HUES64 (cell line): Measurements from ENCODE around the gene SOX4.

ENCODE experiments used
- H3K27ac ChIP-seq: 2 replicates; pipeline ENCODE4 v1.7.0; 2013; ENCODE audit warnings: low read depth, low read length, inconsistent platforms
- H3K27me3 ChIP-seq: 2 replicates; pipeline ENCODE4 v1.6.1; 2013; ENCODE audit warnings: mild to moderate bottlenecking, low read length; ENCODE audit not compliant: insufficient read depth
- H3K36me3 ChIP-seq: 2 replicates; pipeline ENCODE4 v1.6.1; 2013; ENCODE audit warnings: mild to moderate bottlenecking, low read length; ENCODE audit not compliant: insufficient read depth
- H3K4me1 ChIP-seq: 2 replicates; pipeline ENCODE4 v1.6.1; 2013; ENCODE audit warnings: mild to moderate bottlenecking, low read length, moderate library complexity; ENCODE audit not compliant: insufficient read depth
- H3K4me3 ChIP-seq: 2 replicates; pipeline ENCODE4 v1.5.1; 2013; ENCODE audit warnings: mild to moderate bottlenecking, low read length, moderate library complexity
- H3K9ac ChIP-seq: 2 replicates; pipeline ENCODE4 v1.6.1; 2013; ENCODE audit warnings: mild to moderate bottlenecking, low read depth, low read length
- H3K9me3 ChIP-seq: 2 replicates; pipeline ENCODE4 v1.6.1; 2013; ENCODE audit warnings: low read depth, low read length; ENCODE audit not compliant: insufficient read depth
- WGBS: fragments of 150-250, 120-280 bp; methylation state at CpG from one replicate; pipeline ENCODE4 v1.1.7; 2013; ENCODE audit warnings: missing lambda C conversion rate; 5-methylcytosine and 5-hydroxymethylcytosine counted together

Gene SOX4

GRCh38 chr6:21593927-21594415 lies 420 bp downstream of the SOX4 start:
- H3K9me3 ChIP-seq, result no peaks in the 10 kb centered on the region
- H3K4me1 ChIP-seq, result peaks cover 26% of the 10 kb centered on the region
- H3K4me3 ChIP-seq, result peak overlapping the region; percentile 88
- peak overlapping the region; percentile 93 for H3K9ac ChIP-seq
- H3K27me3 ChIP-seq, result no peaks in the 10 kb centered on the region
- under 1% methylated on average over 16 of the region's 19 CpGs for WGBS
- H3K36me3 ChIP-seq, result peaks cover 32% of the 10 kb centered on the region
- peak overlapping the region; percentile 67 for H3K27ac ChIP-seq

GRCh38 chr6:21594416-21595281 lies 1.1 kb downstream of the SOX4 start:
- H3K9ac ChIP-seq, result peak overlapping the region; percentile 93
- peak overlapping the region; percentile 88 for H3K4me3 ChIP-seq
- H3K9me3 ChIP-seq, result no peaks in the 10 kb centered on the region
- peak overlapping the region; percentile 67 for H3K27ac ChIP-seq
- peaks cover 29% of the 10 kb centered on the region for H3K4me1 ChIP-seq
- under 1% methylated on average over 112 of the region's 112 CpGs for WGBS
- no peaks in the 10 kb centered on the region for H3K27me3 ChIP-seq
- peaks cover 39% of the 10 kb centered on the region for H3K36me3 ChIP-seq

GRCh38 chr6:21595285-21596144 lies 2.0 kb downstream of the SOX4 start:
- WGBS, result under 1% methylated on average over 108 of the region's 108 CpGs
- H3K27ac ChIP-seq, result peak overlapping the region; percentile 60
- no peaks in the 10 kb centered on the region for H3K27me3 ChIP-seq
- H3K36me3 ChIP-seq, result peaks cover 41% of the 10 kb centered on the region
- H3K9me3 ChIP-seq, result no peaks in the 10 kb centered on the region
- peaks cover 32% of the 10 kb centered on the region for H3K4me1 ChIP-seq
- peak overlapping the region; percentile 88 for H3K4me3 ChIP-seq
- peak overlapping the region; percentile 93 for H3K9ac ChIP-seq

- peak overlapping the region; percentile 60 for H3K27ac ChIP-seq
- H3K9me3 ChIP-seq, result no peaks in the 10 kb centered on the region
- peaks cover 41% of the 10 kb centered on the region for H3K36me3 ChIP-seq
- no peaks in the 10 kb centered on the region for H3K27me3 ChIP-seq
- peak overlapping the region; percentile 88 for H3K4me3 ChIP-seq
- peaks cover 32% of the 10 kb centered on the region for H3K4me1 ChIP-seq
- H3K9ac ChIP-seq, result peak overlapping the region; percentile 93
- under 1% methylated on average over 40 of the region's 43 CpGs for WGBS
Measured at GRCh38 chr6:21596145-21596948, 2.8 kb downstream of the SOX4 start.

- peak overlapping the region; percentile 88 for H3K4me3 ChIP-seq
- 0% methylated on average over 7 of the region's 14 CpGs for WGBS
- H3K4me1 ChIP-seq, result peaks cover 32% of the 10 kb centered on the region
- H3K9ac ChIP-seq, result peak overlapping the region; percentile 93
- no peaks in the 10 kb centered on the region for H3K9me3 ChIP-seq
- H3K27ac ChIP-seq, result peak overlapping the region; percentile 89
- no peaks in the 10 kb centered on the region for H3K27me3 ChIP-seq
- H3K36me3 ChIP-seq, result peaks cover 41% of the 10 kb centered on the region
Measured at GRCh38 chr6:21596949-21597682, 3.6 kb downstream of the SOX4 start.

GRCh38 chr6:21597801-21598673 lies 4.5 kb downstream of the SOX4 start:
- whole genome bisulfite sequencing, result 8% methylated on average over 13 of the region's 14 CpGs
- peak overlapping the region; percentile 89 for H3K27ac ChIP-seq
- peaks cover 41% of the 10 kb centered on the region for H3K36me3 ChIP-seq
- H3K4me1 ChIP-seq, result peaks cover 27% of the 10 kb centered on the region
- H3K9ac ChIP-seq, result peak overlapping the region; percentile 93
- H3K27me3 ChIP-seq, result no peaks in the 10 kb centered on the region
- peak overlapping the region; percentile 88 for H3K4me3 ChIP-seq
- H3K9me3 ChIP-seq, result no peaks in the 10 kb centered on the region

GRCh38 chr6:21598674-21599023 lies 5.1 kb downstream of the SOX4 start:
- Histone ChIP-seq H3K4me3 (peak overlapping the region; percentile 88), H3K27ac (peak overlapping the region; percentile 89), H3K4me1 (peaks cover 24% of the 10 kb centered on the region), H3K36me3 (peaks cover 41% of the 10 kb centered on the region), H3K9ac (peak overlapping the region; percentile 93), H3K27me3 (no peaks in the 10 kb centered on the region), H3K9me3 (no peaks in the 10 kb centered on the region)
- WGBS, result 19% methylated on average over 3 of the region's 3 CpGs

GRCh38 chr6:21599051-21599696 lies 5.6 kb downstream of the SOX4 start:
- Histone ChIP-seq H3K27me3 (no peaks in the 10 kb centered on the region), H3K9me3 (no peaks in the 10 kb centered on the region), H3K4me1 (peaks cover 24% of the 10 kb centered on the region), H3K36me3 (peaks cover 41% of the 10 kb centered on the region), H3K4me3 (peak overlapping the region; percentile 88), H3K27ac (peak overlapping the region; percentile 89), H3K9ac (peak overlapping the region; percentile 93)
- WGBS, result 11% methylated on average over 2 of the region's 3 CpGs

- WGBS, result 97% methylated on average over 9 of the region's 9 CpGs
- Histone ChIP-seq H3K9ac (no peak overlapping the region), H3K27me3 (no peaks in the 10 kb centered on the region), H3K36me3 (peaks cover 31% of the 10 kb centered on the region), H3K9me3 (no peaks in the 10 kb centered on the region), H3K4me3 (no peak overlapping the region), H3K27ac (0 out of 2 replicates have a peak overlapping the region, but pooled peaks have one; percentile 20), H3K4me1 (peaks cover 24% of the 10 kb centered on the region)
Measured at GRCh38 chr6:21601339-21601923, 7.9 kb downstream of the SOX4 start.
